MM.1S (cell line): ENCODE data around the gene ACACB.

ENCODE experiments used
- DNase-seq: peaks from one replicate; pipeline ENCODE4 v3.0.0-alpha.2; 2015
- H2AFZ ChIP-seq: fragments of 300-600 bp; sonication (generic); 2 replicates; pipeline ENCODE4 v1.6.0; 2016; ENCODE audit warnings: antibody characterized with exemption, low read length
- H3F3A ChIP-seq: fragments of 300-600 bp; sonication (generic); 2 replicates; pipeline ENCODE4 v1.6.1; 2016; ENCODE audit warnings: mild to moderate bottlenecking, antibody characterized with exemption, low read length, moderate library complexity, mixed read lengths; ENCODE audit not compliant: insufficient read depth
- H3K27ac ChIP-seq: fragments of 300-600 bp; sonication (generic); 2 replicates; pipeline ENCODE4 v1.5.1; 2016; ENCODE audit warnings: mild to moderate bottlenecking, low read length
- H3K27me3 ChIP-seq: fragments of 300-600 bp; sonication (generic); replicated peaks from 2 replicates; pipeline ENCODE4 v1.6.0; 2016; ENCODE audit warnings: low read length; ENCODE audit not compliant: insufficient read depth
- H3K36me3 ChIP-seq: fragments of 300-600 bp; sonication (generic); replicated peaks from 2 replicates; pipeline ENCODE4 v1.6.1; 2016; ENCODE audit warnings: mild to moderate bottlenecking, low read length, mixed read lengths; ENCODE audit not compliant: insufficient read depth
- H3K4me1 ChIP-seq: fragments of 300-600 bp; sonication (generic); 2 replicates; pipeline ENCODE4 v1.6.1; 2016; ENCODE audit warnings: low read length, mixed read lengths
- H3K4me2 ChIP-seq: fragments of 300-600 bp; sonication (generic); 2 replicates; pipeline ENCODE4 v1.6.0; 2016; ENCODE audit warnings: low read depth, low read length
- H3K4me3 ChIP-seq: fragments of 300-600 bp; sonication (generic); 2 replicates; pipeline ENCODE4 v1.5.1; 2016; ENCODE audit warnings: low read length, mixed read lengths
- H3K79me2 ChIP-seq: fragments of 300-600 bp; sonication (generic); 2 replicates; pipeline ENCODE4 v1.6.1; 2016; ENCODE audit warnings: mixed run types, low read length, mixed read lengths
- H3K9ac ChIP-seq: fragments of 300-600 bp; sonication (generic); 2 replicates; pipeline ENCODE4 v1.6.1; 2016; ENCODE audit warnings: low read length, mixed read lengths
- H3K9me2 ChIP-seq: fragments of 300-600 bp; sonication (generic); replicated peaks from 2 replicates; pipeline ENCODE4 v1.6.1; 2016; ENCODE audit warnings: mild to moderate bottlenecking, low read length, mixed read lengths; ENCODE audit not compliant: insufficient read depth
- H3K9me3 ChIP-seq: fragments of 300-600 bp; sonication (generic); replicated peaks from 2 replicates; pipeline ENCODE4 v1.6.1; 2016; ENCODE audit warnings: mild to moderate bottlenecking, low read length, mixed read lengths; ENCODE audit not compliant: insufficient read depth
- H4K20me1 ChIP-seq: fragments of 300-600 bp; sonication (generic); 2 replicates; pipeline ENCODE4 v1.6.1; 2016; ENCODE audit warnings: mild to moderate bottlenecking, low read length, moderate library complexity, mixed read lengths; ENCODE audit not compliant: insufficient read depth
- EZH2 ChIP-seq: fragments of 300-600 bp; sonication (generic); optimal IDR thresholded peaks from 2 replicates; pipeline ENCODE3; 2017; ENCODE audit warnings: low read depth, mild to moderate bottlenecking, antibody characterized with exemption, low read length, mixed read lengths
- EZH2phosphoT487 ChIP-seq: fragments of 300-600 bp; sonication (generic); IDR thresholded peaks from 2 replicates; pipeline ENCODE4 v1.6.1; 2018; ENCODE audit warnings: antibody characterized with exemption, low read length
- TF ChIP-seq, protein P1 (sequence below): fragments of 300-600 bp; sonication (generic); IDR thresholded peaks from 2 replicates; pipeline ENCODE4 v1.5.1; 2016; ENCODE audit warnings: antibody characterized with exemption, low read length, mixed read lengths

ACACB gene

GRCh38 chr12:109281452-109281851, 165.1 kb downstream of the ACACB start:
- Histone ChIP-seq H3K4me1 (no peaks in the 10 kb centered on the region), H3K9me3 (no peaks in the 10 kb centered on the region), H3K4me3 (no peak overlapping the region)

GRCh38 chr12:109284392-109284791, 168.0 kb downstream of the ACACB start:
- Histone ChIP-seq H3K36me3 (no peaks in the 10 kb centered on the region), H3F3A (no peaks in the 10 kb centered on the region), H4K20me1 (no peaks in the 10 kb centered on the region), H2AFZ (no peak overlapping the region), H3K4me3 (no peak overlapping the region), H3K4me1 (no peaks in the 10 kb centered on the region), H3K79me2 (no peaks in the 10 kb centered on the region), H3K9me2 (no peaks in the 10 kb centered on the region), H3K9me3 (no peaks in the 10 kb centered on the region), H3K27me3 (no peaks in the 10 kb centered on the region), H3K9ac (no peak overlapping the region), H3K4me2 (no peak overlapping the region), H3K27ac (no peak overlapping the region)
- DNase-seq, result no peak
- TF ChIP-seq EZH2phosphoT487, result no peak
- TF ChIP-seq EZH2, result no peak
- TF ChIP-seq, protein P1, sequence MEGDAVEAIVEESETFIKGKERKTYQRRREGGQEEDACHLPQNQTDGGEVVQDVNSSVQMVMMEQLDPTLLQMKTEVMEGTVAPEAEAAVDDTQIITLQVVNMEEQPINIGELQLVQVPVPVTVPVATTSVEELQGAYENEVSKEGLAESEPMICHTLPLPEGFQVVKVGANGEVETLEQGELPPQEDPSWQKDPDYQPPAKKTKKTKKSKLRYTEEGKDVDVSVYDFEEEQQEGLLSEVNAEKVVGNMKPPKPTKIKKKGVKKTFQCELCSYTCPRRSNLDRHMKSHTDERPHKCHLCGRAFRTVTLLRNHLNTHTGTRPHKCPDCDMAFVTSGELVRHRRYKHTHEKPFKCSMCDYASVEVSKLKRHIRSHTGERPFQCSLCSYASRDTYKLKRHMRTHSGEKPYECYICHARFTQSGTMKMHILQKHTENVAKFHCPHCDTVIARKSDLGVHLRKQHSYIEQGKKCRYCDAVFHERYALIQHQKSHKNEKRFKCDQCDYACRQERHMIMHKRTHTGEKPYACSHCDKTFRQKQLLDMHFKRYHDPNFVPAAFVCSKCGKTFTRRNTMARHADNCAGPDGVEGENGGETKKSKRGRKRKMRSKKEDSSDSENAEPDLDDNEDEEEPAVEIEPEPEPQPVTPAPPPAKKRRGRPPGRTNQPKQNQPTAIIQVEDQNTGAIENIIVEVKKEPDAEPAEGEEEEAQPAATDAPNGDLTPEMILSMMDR, result no peak

More at GRCh38 chr12:109281452-109281851, 165.1 kb downstream of the ACACB start:
- Histone ChIP-seq H3K79me2 (no peaks in the 10 kb centered on the region), H3K27ac (no peak overlapping the region), H3K36me3 (no peaks in the 10 kb centered on the region), H3K4me2 (no peak overlapping the region), H3F3A (no peaks in the 10 kb centered on the region), H3K27me3 (no peaks in the 10 kb centered on the region), H2AFZ (no peak overlapping the region), H4K20me1 (no peaks in the 10 kb centered on the region), H3K9me2 (no peaks in the 10 kb centered on the region), H3K9ac (no peak overlapping the region)
- no peak for DNase-seq
- TF ChIP-seq EZH2phosphoT487 (no peak), EZH2 (no peak)
- TF ChIP-seq, protein P1, result no peak

DNA sequence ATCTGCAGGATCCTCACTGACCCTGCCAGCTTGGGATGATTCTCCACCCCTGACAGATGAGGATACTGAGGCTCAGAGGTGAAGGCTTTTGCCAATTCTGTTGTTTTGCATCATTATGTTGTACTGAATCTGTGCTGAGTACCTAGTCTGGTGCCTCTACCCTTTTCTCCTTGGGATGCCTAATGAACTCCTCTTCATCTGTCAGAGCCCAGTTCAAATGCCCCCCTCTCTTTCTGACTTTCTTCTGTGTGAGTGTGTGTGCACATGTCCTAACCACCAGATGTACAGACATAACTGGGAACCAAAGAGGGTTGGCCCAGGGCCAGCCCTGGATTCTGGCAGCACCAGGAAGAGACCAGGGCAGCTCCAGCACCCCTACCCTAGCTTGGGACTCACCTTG, 169.9 kb downstream of the ACACB start:
- Histone ChIP-seq H3K4me3 (no peak overlapping the region), H3K4me2 (no peak overlapping the region), H3K9me2 (no peaks in the 10 kb centered on the region), H3K9me3 (no peaks in the 10 kb centered on the region), H4K20me1 (no peaks in the 10 kb centered on the region), H3K27ac (no peak overlapping the region), H3K4me1 (no peaks in the 10 kb centered on the region), H3K27me3 (0 out of 2 replicates have a peak, but pooled peaks cover 4% of the 10 kb centered on the region), H3F3A (no peaks in the 10 kb centered on the region), H3K9ac (no peak overlapping the region), H3K79me2 (no peaks in the 10 kb centered on the region), H2AFZ (no peak overlapping the region), H3K36me3 (no peaks in the 10 kb centered on the region)
- no peak for TF ChIP-seq EZH2
- no peak for DNase-seq

GRCh38 chr12:109286652-109287051, 170.3 kb downstream of the ACACB start:
- no peak overlapping the region for H3K4me2 ChIP-seq
- no peak overlapping the region for H2AFZ ChIP-seq
- H3F3A ChIP-seq, result no peaks in the 10 kb centered on the region
- H4K20me1 ChIP-seq, result no peaks in the 10 kb centered on the region
- TF ChIP-seq EZH2phosphoT487, result no peak
- TF ChIP-seq, protein P1, result no peak
- H3K9me2 ChIP-seq, result no peaks in the 10 kb centered on the region
- H3K27ac ChIP-seq, result no peak overlapping the region
- no peaks in the 10 kb centered on the region for H3K4me1 ChIP-seq
- H3K36me3 ChIP-seq, result no peaks in the 10 kb centered on the region
- H3K9ac ChIP-seq, result no peak overlapping the region
- no peak overlapping the region for H3K4me3 ChIP-seq
- 0 out of 2 replicates have a peak, but pooled peaks cover 4% of the 10 kb centered on the region for H3K27me3 ChIP-seq
- H3K79me2 ChIP-seq, result no peaks in the 10 kb centered on the region
- no peak for DNase-seq
- no peaks in the 10 kb centered on the region for H3K9me3 ChIP-seq
